HTR-8/SVneo (cell line): Measurements from ENCODE around the gene ADAMTSL1.
"Not testable (repeated sequence)": the region's sequence is repeated elsewhere in the genome, so short reads cannot be mapped to it uniquely, and the experiment has no call there.

Source experiments
- DNase-seq: peaks from one replicate; pipeline ENCODE4 v3.0.0; 2011; ENCODE audit warnings: low spot score, mixed read lengths; ENCODE audit not compliant: insufficient read length
- FAIRE-seq: peaks from 2 replicates; lab custom pipeline; 2011; peaks lifted over from hg19 to GRCh38; lab: Jason Lieb, UNC

Gene ADAMTSL1

DNA sequence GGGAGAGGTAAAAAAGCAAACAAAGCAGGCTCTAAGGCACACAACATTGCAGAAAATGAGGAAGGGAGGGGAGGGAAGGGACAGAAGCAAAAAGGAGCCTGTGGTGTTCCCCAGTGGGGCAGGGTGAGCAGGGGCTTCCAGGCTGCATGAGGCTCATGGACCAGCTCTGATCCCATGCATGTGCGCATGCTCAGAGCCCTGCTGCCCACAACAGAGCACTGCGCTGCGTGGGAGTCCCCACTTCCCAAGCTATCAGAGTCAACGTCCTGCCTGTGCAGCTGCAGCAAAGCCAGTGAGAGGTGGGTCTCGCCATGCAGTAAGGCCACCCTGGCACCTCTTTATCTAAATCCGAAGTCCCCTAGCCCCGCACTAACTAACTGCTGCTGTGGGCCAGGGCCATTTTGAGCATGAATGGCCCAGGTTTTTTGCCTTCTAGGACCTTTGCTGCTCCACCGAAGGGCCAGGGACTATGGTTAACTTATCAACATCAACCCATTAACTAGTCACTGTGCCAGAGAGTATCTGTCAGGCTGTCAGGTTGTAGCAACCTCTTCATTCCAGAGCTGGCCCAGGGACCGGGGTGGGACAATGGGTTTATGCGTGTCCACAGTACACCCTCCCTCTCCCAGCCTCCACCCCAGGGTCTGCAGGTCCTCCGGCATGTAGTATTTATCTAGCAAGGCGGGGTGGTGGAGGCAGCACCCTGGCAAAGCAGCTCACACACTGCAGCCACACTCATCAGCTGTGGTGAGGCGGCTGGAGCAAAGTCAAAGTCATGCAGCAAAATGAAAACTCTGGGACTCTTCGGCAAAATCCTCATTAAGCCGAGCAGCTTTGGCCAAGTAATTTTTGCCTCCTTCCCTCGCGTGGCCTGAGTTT is 435.4 kb downstream of the ADAMTSL1 start:
- FAIRE-seq, result no peak

DNA sequence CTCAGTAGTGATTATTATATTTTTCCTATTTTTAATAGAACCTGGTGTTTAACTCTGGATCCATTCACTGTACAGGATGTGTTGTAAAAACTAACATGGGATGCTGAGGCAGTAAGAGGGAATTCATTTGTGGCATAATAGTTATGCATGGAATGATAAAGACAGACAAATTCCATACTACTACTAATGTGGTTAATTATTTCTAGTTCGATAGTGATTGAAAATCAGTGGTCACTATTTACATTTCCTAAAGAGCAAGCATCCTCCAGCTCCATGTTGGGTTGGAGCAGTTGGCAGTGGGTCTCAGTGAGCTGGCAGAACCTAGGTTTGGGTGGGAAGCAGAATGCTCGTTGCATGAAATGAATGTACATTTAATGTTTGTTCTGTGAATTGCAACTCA is 436.5 kb downstream of the ADAMTSL1 start:
- no peak for DNase-seq
- FAIRE-seq, result no peak

More for the DNA sequence above, 435.4 kb downstream of the ADAMTSL1 start:
- no peak for DNase-seq

DNA sequence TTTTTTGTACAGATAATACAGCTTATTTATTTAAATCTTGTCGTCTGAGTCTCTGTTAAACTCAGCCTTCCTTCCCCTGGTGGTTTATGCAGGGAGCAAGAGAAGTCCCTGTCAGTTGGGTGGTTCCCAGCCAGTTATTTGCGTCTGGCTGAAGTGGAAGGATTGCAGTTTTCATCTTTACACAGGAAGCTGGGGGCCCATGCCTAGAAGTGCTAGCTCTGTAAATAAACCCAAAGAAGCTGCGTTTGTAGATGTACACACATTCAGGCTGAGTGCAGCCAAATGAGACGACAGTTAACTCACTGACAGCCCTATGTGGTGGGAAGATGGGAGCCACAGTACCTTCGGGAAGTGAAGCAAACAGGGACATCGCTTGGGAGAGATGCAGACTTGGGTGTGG is 437.0 kb downstream of the ADAMTSL1 start:
- FAIRE-seq, result no peak
- DNase-seq, result no peak

DNA sequence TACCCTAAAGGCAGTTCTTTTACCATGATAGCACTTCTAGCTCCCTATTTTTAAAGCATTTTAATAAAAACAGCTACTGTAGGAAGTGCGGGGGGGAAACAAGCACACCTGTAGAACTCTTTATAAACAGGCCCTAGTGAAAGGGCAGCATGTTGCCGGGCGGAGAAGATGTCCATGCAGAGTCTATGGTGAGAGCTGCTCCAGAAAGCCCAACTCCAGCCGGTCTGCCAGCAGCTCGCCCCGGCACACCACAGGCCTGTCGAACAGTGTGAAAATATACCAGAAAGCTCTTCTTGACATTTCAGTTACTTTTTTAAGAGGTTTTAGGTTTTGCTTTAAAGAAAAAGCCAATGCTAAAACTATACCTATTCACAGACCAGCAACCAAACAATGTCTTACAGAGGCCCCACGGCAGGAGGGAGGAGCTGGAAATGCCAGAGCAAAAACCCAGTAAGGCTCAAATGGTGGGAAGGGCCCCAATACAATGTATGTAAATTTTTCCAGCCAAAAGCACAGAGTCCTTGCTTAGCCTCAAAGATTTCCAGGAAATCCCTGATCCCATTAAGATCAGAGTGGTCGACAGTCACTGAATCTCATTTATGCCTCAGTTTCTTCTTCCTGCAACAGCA is 437.9 kb downstream of the ADAMTSL1 start:
- DNase-seq (no peak), FAIRE-seq (no peak)

DNA sequence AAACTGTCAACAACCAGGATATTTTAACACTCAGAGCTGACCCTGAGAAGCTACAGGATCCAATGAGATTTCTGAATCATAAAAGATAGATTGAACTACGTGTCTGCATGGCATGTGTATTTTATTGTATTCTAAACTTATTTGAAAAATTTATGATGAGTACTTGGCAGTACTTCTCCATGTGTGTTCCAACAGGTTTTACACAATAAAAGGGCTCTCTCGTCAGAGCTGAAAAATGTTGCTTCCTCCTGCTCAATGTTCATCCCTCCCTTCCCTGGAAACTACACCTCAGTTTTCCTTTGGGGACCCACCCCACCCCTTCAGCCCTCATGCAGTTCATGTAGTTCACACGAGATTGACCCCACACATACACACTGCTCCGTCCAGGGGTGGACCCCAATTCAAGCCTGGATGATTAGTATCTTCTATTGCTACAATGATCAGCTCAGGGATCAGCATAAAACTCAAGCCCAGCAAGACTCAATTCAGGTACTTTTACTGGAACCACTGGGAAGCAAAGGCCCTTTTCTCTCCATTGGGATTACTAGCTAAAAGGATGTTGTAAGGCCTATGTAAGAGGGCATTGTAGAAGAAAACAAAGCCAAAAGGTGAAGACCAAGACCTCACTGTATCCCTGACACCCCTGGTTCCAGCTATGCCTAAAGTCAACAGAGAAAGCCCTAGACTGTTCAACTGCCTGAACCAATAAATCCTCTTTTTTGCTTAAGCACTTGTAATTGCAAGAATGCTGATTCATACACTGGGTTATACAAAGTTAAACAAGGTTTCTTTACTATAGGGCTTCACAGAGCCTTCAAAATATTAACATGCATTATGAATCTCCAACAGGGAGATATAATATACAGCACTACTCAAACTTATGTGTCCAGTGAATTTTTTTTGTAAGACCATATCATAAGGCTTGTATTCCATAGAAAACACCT is 446.5 kb downstream of the ADAMTSL1 start:
- DNase-seq, result no peak

DNA sequence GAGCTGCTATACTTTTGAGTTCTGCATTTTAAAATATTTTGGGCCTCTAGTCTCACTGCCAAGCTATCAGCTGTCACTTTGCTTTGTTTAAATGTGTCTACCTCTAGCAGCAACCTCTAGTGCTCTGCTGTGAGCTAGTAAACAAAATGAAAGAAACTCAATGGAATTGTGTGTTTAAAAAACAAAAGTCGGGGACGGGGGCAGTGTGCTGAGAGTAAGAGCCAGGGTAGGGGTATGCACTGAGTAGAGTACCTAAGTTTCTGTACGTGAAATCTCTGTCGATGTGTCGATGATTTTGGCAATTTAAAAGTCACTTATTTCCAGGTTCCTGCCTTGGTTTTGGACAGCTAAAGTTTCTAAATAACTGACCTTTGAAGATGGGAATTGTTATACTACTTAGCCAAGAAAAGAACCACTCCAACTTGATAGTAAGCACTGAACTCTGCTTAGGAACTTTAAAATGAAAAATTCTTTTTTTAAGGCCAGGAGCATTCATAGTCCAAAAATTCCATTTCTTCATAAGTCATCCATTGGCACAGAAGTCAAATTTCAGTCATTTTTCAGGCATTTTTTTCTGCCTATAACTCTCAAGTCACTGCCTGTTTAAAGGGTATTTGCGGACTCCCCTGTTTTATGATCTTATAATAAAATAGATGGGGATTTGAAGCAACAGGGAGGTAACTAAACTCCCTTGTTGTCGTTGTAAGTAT is 447.6 kb downstream of the ADAMTSL1 start:
- DNase-seq, result no peak
- FAIRE-seq, result no peak

More for the DNA sequence above, 446.5 kb downstream of the ADAMTSL1 start:
- no peak for FAIRE-seq

GRCh38 chr9:18922161-18922885 is 448.4 kb downstream of the ADAMTSL1 start:
- no peak for DNase-seq
- no peak for FAIRE-seq

DNA sequence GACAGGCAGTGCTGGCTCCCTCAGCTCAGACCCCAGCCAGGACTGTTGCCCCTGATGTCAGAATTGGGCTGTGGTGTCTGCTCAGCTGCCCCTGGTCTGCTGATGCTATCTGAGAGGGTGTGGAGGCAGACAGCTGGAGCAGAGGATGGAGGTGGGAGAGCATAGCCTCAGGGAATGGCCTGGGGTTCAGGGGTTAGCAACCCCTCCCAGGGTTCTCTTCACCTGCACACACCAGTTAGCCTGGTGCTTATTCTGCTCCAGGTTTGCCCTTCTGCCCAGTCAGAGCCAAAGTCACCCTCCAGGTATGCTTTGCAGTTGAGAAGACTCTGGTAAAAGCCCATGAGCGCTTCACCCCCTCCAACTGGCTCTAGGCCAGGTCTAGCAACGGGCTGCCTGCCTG is 449.2 kb downstream of the ADAMTSL1 start:
- FAIRE-seq, result no peak
- DNase-seq, result no peak

GRCh38 chr9:18923671-18924430 is 449.9 kb downstream of the ADAMTSL1 start:
- no peak for DNase-seq
- no peak for FAIRE-seq

GRCh38 chr9:18925880-18926279 is 451.9 kb downstream of the ADAMTSL1 start:
- FAIRE-seq (no peak), DNase-seq (no peak)

DNA sequence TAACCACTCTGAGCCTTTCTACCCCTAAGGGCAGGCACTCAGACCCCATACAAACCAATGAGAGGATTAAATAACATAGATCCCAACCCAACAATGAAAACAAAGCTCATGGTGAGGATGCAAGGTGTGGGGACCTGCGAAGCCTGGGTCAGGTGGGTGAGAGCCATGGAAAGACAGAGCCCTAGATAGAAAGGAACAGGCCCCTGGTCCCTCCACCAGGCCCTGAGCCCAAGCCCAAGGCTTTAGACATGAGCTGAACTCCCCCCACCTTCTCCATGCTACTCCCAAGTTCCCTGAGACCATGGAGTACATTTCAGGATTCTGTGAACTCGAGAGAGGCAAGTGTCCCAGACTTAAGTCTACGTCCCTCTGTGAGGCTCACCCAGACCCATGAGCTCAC is 452.6 kb downstream of the ADAMTSL1 start:
- FAIRE-seq, result no peak
- no peak for DNase-seq

DNA sequence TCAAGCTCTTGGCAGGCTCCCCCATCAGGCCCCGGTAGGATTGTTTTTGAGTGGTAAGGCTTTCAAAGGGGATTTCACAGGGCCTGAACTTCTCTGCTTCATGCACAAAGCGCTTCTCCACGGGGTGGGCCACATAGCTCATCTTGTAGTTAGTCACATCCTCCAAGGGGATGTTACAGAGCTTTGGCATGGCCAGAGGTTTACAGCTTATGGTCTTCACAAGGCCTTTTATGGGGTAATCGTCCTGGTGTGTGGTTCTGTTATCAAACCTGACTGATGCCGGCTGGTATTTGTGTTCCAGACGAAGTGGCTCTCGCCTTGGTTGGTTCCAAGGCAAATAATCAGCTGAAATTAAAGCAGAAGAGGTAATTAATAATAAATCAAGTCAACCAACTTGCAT is 454.8 kb downstream of the ADAMTSL1 start:
- no peak for FAIRE-seq
- no peak for DNase-seq

GRCh38 chr9:18930611-18931010 is 456.7 kb downstream of the ADAMTSL1 start:
- not testable (repeated sequence) for DNase-seq, FAIRE-seq

DNA sequence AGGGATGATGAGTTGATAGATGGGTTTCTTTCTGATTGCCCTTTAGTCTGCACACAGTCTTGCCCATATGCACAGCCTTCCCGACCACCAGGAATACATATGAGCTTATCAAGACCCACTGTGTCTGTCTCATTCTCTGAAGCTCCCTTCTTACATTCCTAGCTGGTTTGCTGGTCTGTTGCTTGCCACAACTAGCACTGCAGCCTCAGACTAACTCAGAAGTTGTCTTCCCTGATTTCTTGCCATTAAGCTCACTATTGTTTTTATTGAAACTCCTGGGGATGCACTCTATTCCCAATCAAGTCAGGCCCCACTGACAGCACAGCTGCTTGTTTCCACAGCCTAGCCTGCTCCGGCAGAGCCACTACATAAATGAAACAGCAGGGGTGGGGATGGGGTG is 461.6 kb downstream of the ADAMTSL1 start:
- DNase-seq (no peak), FAIRE-seq (no peak)

GRCh38 chr9:18936094-18936871 is 462.3 kb downstream of the ADAMTSL1 start:
- FAIRE-seq (no peak), DNase-seq (no peak)

DNA sequence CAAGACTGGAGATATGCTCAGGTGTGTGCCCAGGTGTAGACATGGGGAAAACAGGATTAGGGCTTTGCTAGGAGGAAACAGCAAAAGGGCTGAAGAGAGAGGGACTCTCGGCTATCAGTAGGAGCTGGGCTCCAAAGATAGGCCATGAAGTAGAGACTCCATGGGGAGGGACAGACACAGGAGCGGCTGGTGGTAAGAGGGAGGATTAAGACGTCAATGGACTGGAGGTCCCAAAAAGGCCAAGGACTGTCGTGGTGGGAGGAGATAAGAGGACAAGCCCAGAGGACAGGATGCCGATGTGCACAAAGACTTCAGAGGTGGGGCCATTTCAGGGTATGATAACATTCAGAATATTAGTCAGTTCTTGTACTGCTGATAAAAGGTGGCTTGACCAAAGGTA is 466.0 kb downstream of the ADAMTSL1 start:
- DNase-seq, result no peak
- FAIRE-seq, result no peak

DNA sequence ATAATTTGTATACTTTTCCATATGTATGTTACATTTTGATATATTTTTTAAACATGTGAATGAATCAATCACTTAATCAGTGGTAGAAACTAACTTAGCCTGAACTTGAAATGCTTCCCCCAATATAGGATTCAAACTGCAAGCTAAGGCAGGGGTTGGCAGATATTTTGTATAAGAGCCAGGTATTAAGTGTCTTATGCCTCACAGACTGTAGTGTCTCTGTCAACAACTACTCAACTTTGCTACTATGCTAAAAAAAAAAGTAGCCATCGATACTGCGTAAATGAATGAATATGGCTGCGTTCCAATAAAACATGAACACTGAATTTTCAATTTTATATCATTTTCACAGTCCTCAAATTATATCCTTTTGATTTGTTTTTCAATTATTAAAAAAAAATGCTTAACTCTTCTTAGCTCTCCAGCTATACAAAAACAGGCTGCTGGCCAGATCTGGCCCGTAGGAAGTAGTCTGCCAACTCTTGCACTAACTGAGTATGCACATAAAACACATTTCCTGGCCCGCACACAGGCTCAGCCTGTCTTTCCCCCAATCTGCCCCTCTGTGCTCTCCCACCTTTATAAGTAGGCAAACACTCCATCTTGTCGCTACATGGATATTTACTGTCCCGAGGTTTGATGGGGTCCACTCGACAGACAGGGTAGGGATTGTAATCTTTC is 467.2 kb downstream of the ADAMTSL1 start:
- no peak for DNase-seq
- no peak for FAIRE-seq
